ENCODE data around the gene GLB1L3. TPM values are rescaled to one million over a fixed set of nuclear protein-coding genes. Genes with fewer than 3 reads are reported as not detected.

GLB1L3 gene
- total and polyA plus RNA-seq, 2 donors from 2014 or later = 0.06 to 0.17 TPM

GRCh38 chr11:134330611-134331353 lies 54.6 kb downstream of the GLB1L3 start:
- peaks cover 3 to 15% (median 4%) of the 10 kb centered on the region in 3 donors for H3K4me1 ChIP-seq (ENCODE audit: control insufficient read depth in 2 of 3, insufficient read depth in 2 of 3, low read depth in 1 of 3, low read length in 3 of 3)
- H3K4me3 ChIP-seq (ENCODE audit: low read length in 3 of 3) = peak overlapping the region; percentile 16 to 64 (median 39)
- no peaks in the 10 kb centered on the region for H3K36me3 ChIP-seq (ENCODE audit: control insufficient read depth in 2 of 3, insufficient read depth in 3 of 3, low read length in 3 of 3)
- no peak overlapping the region for H3K9ac ChIP-seq (ENCODE audit: low read length in 3 of 3)
- H3K27ac ChIP-seq (ENCODE audit: low read depth in 2 of 2, low read length in 2 of 2) = no peak overlapping the region
- H3K27me3 ChIP-seq (ENCODE audit: control insufficient read depth, insufficient read depth, low read length) = peaks cover 10% of the 10 kb centered on the region
- FAIRE-seq = no peak
- DNase-seq = peak in 1 of 5 donors; percentile 10
- TF ChIP-seq CTCF (IDR thresholded peaks at IDR 0.05; ENCODE audit: borderline replicate concordance, extremely low read depth, insufficient read depth) = no peak
- intact Hi-C loops (cut with DNase I) = no loop called here
- H3K9me3 ChIP-seq (ENCODE audit: control insufficient read depth in 2 of 3, insufficient read depth in 1 of 3, low read length in 3 of 3) = no peaks in the 10 kb centered on the region

- peaks cover 3 to 15% (median 4%) of the 10 kb centered on the region in 3 donors for H3K4me1 ChIP-seq (ENCODE audit: control insufficient read depth in 2 of 3, insufficient read depth in 2 of 3, low read depth in 1 of 3, low read length in 3 of 3)
- intact Hi-C loops (cut with DNase I) = no loop called here
- no peak within 1 kb of the TSS for H3K9ac ChIP-seq (ENCODE audit: low read length in 3 of 3)
- H3K9me3 ChIP-seq (ENCODE audit: control insufficient read depth in 2 of 3, insufficient read depth in 1 of 3, low read length in 3 of 3) = no peaks in the 10 kb centered on the region
- no peaks in the 10 kb centered on the region for H3K36me3 ChIP-seq (ENCODE audit: control insufficient read depth in 2 of 3, insufficient read depth in 3 of 3, low read length in 3 of 3)
- TF ChIP-seq CTCF (IDR thresholded peaks at IDR 0.05; ENCODE audit: borderline replicate concordance, extremely low read depth, insufficient read depth) = no peak
- FAIRE-seq = no peak
- peaks cover 10% of the 10 kb centered on the region for H3K27me3 ChIP-seq (ENCODE audit: control insufficient read depth, insufficient read depth, low read length)
- H3K27ac ChIP-seq (ENCODE audit: low read depth in 2 of 2, low read length in 2 of 2) = no peak within 1 kb of the TSS
- peak within 1 kb of the TSS; percentile 39 to 64 (median 48) for H3K4me3 ChIP-seq (ENCODE audit: low read length in 3 of 3)
- DNase-seq = peak; percentile 76 to 94 (median 89)
These were observed 55.4 kb downstream of the GLB1L3 start, which contains the start of gene GLB1L2 for GRCh38 chr11:134331354-134332188. GLB1L2 (plus strand) TSS chr11:134331988; CDS start chr11:134332062, 74 bp downstream.

GRCh38 chr11:134332189-134332631 lies 56.0 kb downstream of the GLB1L3 start:
- no peak overlapping the region for H3K9ac ChIP-seq (ENCODE audit: low read length in 3 of 3)
- H3K27me3 ChIP-seq (ENCODE audit: control insufficient read depth, insufficient read depth, low read length) = peaks cover 10% of the 10 kb centered on the region
- DNase-seq (peak in 4 of 5 donors; percentile 30 to 75 (median 47)), FAIRE-seq (no peak)
- intact Hi-C loops (cut with DNase I) = no loop called here
- H3K4me3 ChIP-seq (ENCODE audit: low read length in 3 of 3) = peak overlapping the region; percentile 39 to 60 (median 48)
- peaks cover 3 to 15% (median 4%) of the 10 kb centered on the region in 3 donors for H3K4me1 ChIP-seq (ENCODE audit: control insufficient read depth in 2 of 3, insufficient read depth in 2 of 3, low read depth in 1 of 3, low read length in 3 of 3)
- H3K9me3 ChIP-seq (ENCODE audit: control insufficient read depth in 2 of 3, insufficient read depth in 1 of 3, low read length in 3 of 3) = no peaks in the 10 kb centered on the region
- no peak overlapping the region for H3K27ac ChIP-seq (ENCODE audit: low read depth in 2 of 2, low read length in 2 of 2)
- TF ChIP-seq CTCF (IDR thresholded peaks at IDR 0.05; ENCODE audit: borderline replicate concordance, extremely low read depth, insufficient read depth) = no peak
- H3K36me3 ChIP-seq (ENCODE audit: control insufficient read depth in 2 of 3, insufficient read depth in 3 of 3, low read length in 3 of 3) = no peaks in the 10 kb centered on the region

Measured in kidney (tissue), 14 donors.